HEK293 (cell line): ENCODE data around the gene SMIM8.

Source experiments
- CTCF ChIA-PET: fragments of 350-600 bp; formaldehyde crosslinking; extraction: SDS; loops from one replicate; lab custom pipeline; 2021; ENCODE audit warnings: antibody characterized with exemption; lab: Yijun Ruan, JAX
- POLR2A ChIA-PET: fragments of 300-600 bp; formaldehyde crosslinking; extraction: SDS; loops from one replicate; lab custom pipeline; 2020; ENCODE audit warnings: antibody characterized with exemption, inconsistent platforms; lab: Yijun Ruan, JAX
- H3K27ac ChIP-seq: fragments of 200-500 bp; sonication (Bioruptor generic); 2 replicates; pipeline ENCODE4 v1.5.1; 2014; ENCODE audit warnings: low read depth, low read length, control low read depth, inconsistent platforms; ENCODE audit errors: extremely low read depth
- H3K36me3 ChIP-seq, 2 experiments: fragments of 200-500 bp in 1 of 2; sonication (Bioruptor generic) in 1 of 2; 1 replicate in 1 of 2; 2 replicates in 1 of 2; pipeline ENCODE4 v1.5.1; 2014 to 2017; ENCODE audit warnings: inconsistent platforms in 2 of 2, low read length in 2 of 2; ENCODE audit not compliant: control insufficient read depth in 2 of 2, insufficient read depth in 1 of 2
- H3K4me1 ChIP-seq: fragments of 200-500 bp; sonication (Bioruptor generic); 2 replicates; pipeline ENCODE4 v1.5.1; 2014; ENCODE audit warnings: mild to moderate bottlenecking, low read length, inconsistent platforms; ENCODE audit not compliant: control insufficient read depth, insufficient read depth
- H3K4me3 ChIP-seq: 2 replicates; pipeline ENCODE4 v1.5.1; 2011; ENCODE audit warnings: low read depth, mild to moderate bottlenecking, control low read depth, low read length, moderate library complexity
- H3K9me3 ChIP-seq: fragments of 200-500 bp; sonication (Bioruptor generic); 2 replicates; pipeline ENCODE4 v1.5.1; 2014; ENCODE audit warnings: low read depth, low read length, inconsistent platforms; ENCODE audit not compliant: control insufficient read depth, insufficient read depth
- ATF2 ChIP-seq: fragments of 450-650 bp; formaldehyde crosslinking; IDR thresholded peaks from 2 replicates; pipeline ENCODE4 v1.5.1; 2016; ENCODE audit warnings: missing biosample characterization, missing genetic modification characterization, low read depth
- KLF7 ChIP-seq: fragments of 450-650 bp; formaldehyde crosslinking; IDR thresholded peaks from 2 replicates; pipeline ENCODE4 v1.5.1; 2016; ENCODE audit warnings: missing biosample characterization, missing genetic modification characterization, borderline replicate concordance
- SP7 ChIP-seq: fragments of 450-650 bp; formaldehyde crosslinking; IDR thresholded peaks from 2 replicates; pipeline ENCODE4 v1.5.1; 2016; ENCODE audit warnings: missing biosample characterization, missing genetic modification characterization
- YY1 ChIP-seq: fragments of 450-650 bp; formaldehyde crosslinking; IDR thresholded peaks from 2 replicates; pipeline ENCODE4 v1.5.1; 2018; ENCODE audit warnings: missing biosample characterization, missing genetic modification characterization
- ZBTB10 ChIP-seq: fragments of 450-650 bp; formaldehyde crosslinking; IDR thresholded peaks from 2 replicates; pipeline ENCODE4 v1.5.1; 2016; ENCODE audit warnings: missing biosample characterization, missing genetic modification characterization
- ZNF157 ChIP-seq: fragments of 450-650 bp; formaldehyde crosslinking; IDR thresholded peaks from 2 replicates; pipeline ENCODE4 v1.5.1; 2016; ENCODE audit warnings: missing biosample characterization, missing genetic modification characterization
- ZNF366 ChIP-seq: fragments of 450-650 bp; formaldehyde crosslinking; conservative IDR thresholded peaks from 2 replicates; pipeline ENCODE4 v1.5.1; 2016; ENCODE audit warnings: missing biosample characterization, missing genetic modification characterization
- ZNF391 ChIP-seq: fragments of 450-650 bp; formaldehyde crosslinking; IDR thresholded peaks from 2 replicates; pipeline ENCODE4 v1.5.1; 2016; ENCODE audit warnings: low read depth, missing biosample characterization, missing genetic modification characterization, borderline replicate concordance
- ZNF510 ChIP-seq: fragments of 450-650 bp; formaldehyde crosslinking; IDR thresholded peaks from 2 replicates; pipeline ENCODE4 v1.5.1; 2018; ENCODE audit warnings: mild to moderate bottlenecking, missing genetic modification characterization, missing biosample characterization; ENCODE audit not compliant: insufficient replicate concordance
- ZNF558 ChIP-seq: fragments of 450-650 bp; formaldehyde crosslinking; IDR thresholded peaks from 2 replicates; pipeline ENCODE4 v1.5.1; 2016; ENCODE audit warnings: missing biosample characterization, missing genetic modification characterization

Gene SMIM8

GRCh38 chr6:87376643-87377042 lies 54.3 kb downstream of the SMIM8 start:
- Histone ChIP-seq H3K4me1 (no peaks in the 10 kb centered on the region), H3K27ac (no peak overlapping the region), H3K36me3 (no peaks in the 10 kb centered on the region), H3K4me3 (no peak overlapping the region), H3K9me3 (no peaks in the 10 kb centered on the region)
- ChIA-PET CTCF (interaction anchor here (0.6 to 1.0 kb wide), 2 partner anchors 55 to 305 kb away, joined by 4 to 6 read pairs; no protein-coding TSS in a partner anchor), POLR2A (no interaction called here)
- TF ChIP-seq ZNF558 (tag by site-specific recombination) (peak; percentile 91), SP7 (tag by site-specific recombination) (no peak)

- Histone ChIP-seq H3K9me3 (no peaks in the 10 kb centered on the region), H3K27ac (no peak overlapping the region), H3K4me3 (no peak overlapping the region), H3K36me3 (no peaks in the 10 kb centered on the region), H3K4me1 (no peaks in the 10 kb centered on the region)
- ChIA-PET CTCF (interaction anchor here (0.6 kb wide), 1 partner anchor 195 kb away, joined by 3 read pairs; no protein-coding TSS in a partner anchor), POLR2A (no interaction called here)
- no peak for TF ChIP-seq YY1 (tag by site-specific recombination)
- TF ChIP-seq ZNF366 (tag by site-specific recombination), result 0 out of 2 replicates have a peak, but pooled peaks have one; percentile 28
Measured at GRCh38 chr6:87378947-87379346, 56.6 kb downstream of the SMIM8 start.

- Histone ChIP-seq H3K9me3 (no peaks in the 10 kb centered on the region), H3K27ac (no peak overlapping the region), H3K36me3 (no peaks in the 10 kb centered on the region), H3K4me3 (no peak overlapping the region), H3K4me1 (no peaks in the 10 kb centered on the region)
- CTCF ChIA-PET, result interaction anchor here (0.6 to 1.4 kb wide), 2 partner anchors 10 to 354 kb away, joined by 3 to 4 read pairs; no protein-coding TSS in a partner anchor
- POLR2A ChIA-PET, result no interaction called here
- no peak for TF ChIP-seq ZNF157 (tag by site-specific recombination)
Measured at GRCh38 chr6:87382861-87383260, 60.5 kb downstream of the SMIM8 start.

- Histone ChIP-seq H3K27ac (no peak overlapping the region), H3K36me3 (no peaks in the 10 kb centered on the region)
- CTCF ChIA-PET, result interaction anchor here (0.8 to 1.6 kb wide), 2 partner anchors 9 to 10 kb away, joined by 4 to 11 read pairs; no protein-coding TSS in a partner anchor
- TF ChIP-seq ATF2 (tag by site-specific recombination) (peak; percentile 32; the same call in 1 of the 2 replicates), ZNF391 (no peak), ZNF366 (tag by site-specific recombination) (0 out of 2 replicates have a peak, but pooled peaks have one; percentile 25), ZNF510 (no peak)
- TF ChIP-seq, all 188 proteins: peak for 2
- POLR2A ChIA-PET, result no interaction called here
- Histone ChIP-seq H3K4me1 (no peaks in the 10 kb centered on the region), H3K4me3 (no peak overlapping the region), H3K9me3 (no peaks in the 10 kb centered on the region)
Measured at GRCh38 chr6:87384038-87384437, 61.6 kb downstream of the SMIM8 start.

- ChIA-PET CTCF (interaction anchor here (0.6 to 1.6 kb wide), 2 partner anchors 9 to 27 kb away, joined by 3 to 11 read pairs; no protein-coding TSS in a partner anchor), POLR2A (no interaction called here)
- Histone ChIP-seq H3K27ac (no peak overlapping the region), H3K9me3 (no peaks in the 10 kb centered on the region), H3K4me3 (no peak overlapping the region), H3K36me3 (no peaks in the 10 kb centered on the region), H3K4me1 (no peaks in the 10 kb centered on the region)
- no peak for TF ChIP-seq ZBTB10
- no peak for TF ChIP-seq KLF7
Measured at GRCh38 chr6:87384449-87384848, 62.1 kb downstream of the SMIM8 start.
